ENCODE data around the gene RSPH10B.
A peak's percentile ranks its signal among the peaks of the same experiment; 100 is the strongest.
"Not testable (repeated sequence)": the region's sequence is repeated elsewhere in the genome, so short reads cannot be mapped to it uniquely, and the experiment has no call there.

- TF ChIP-seq CTCF (IDR thresholded peaks at IDR 0.05): peak in 1 of 5 experiments; percentile 20
- not testable (repeated sequence) for TF ChIP-seq POLR2A (IDR thresholded peaks at IDR 0.05)
- TF ChIP-seq EP300 (IDR thresholded peaks at IDR 0.05): peak in 1 of 2 donors; percentile 17
Measured at GRCh38 chr7:5898480-5899224, 71.8 kb downstream of the RSPH10B start, which contains the start of gene CCZ1.
